Body of pancreas (tissue), 4 donors: ENCODE results near the gene TAAR6. TPM values are rescaled to one million over a fixed set of nuclear protein-coding genes. Genes with fewer than 3 reads are reported as not detected.

Experiments
- ATAC-seq: fragments of 150-250 bp; one replicate; pipeline ENCODE4 v1.9.1; 2016
- DNase-seq, 4 donors: peaks; one replicate each; pipeline ENCODE4 v3.0.0-alpha.2; 2019
- H3K27ac ChIP-seq, 4 donors: fragments of 200-600 bp; sonication (generic); 1 replicate in 3 of 4; 2 replicates in 1 of 4; pipeline versions ENCODE4 v1.5.1 to v1.6.1; 2016 to 2019; ENCODE audit warnings: mild to moderate bottlenecking in 1 of 4, mixed read lengths in 1 of 4, moderate library complexity in 1 of 4
- H3K27me3 ChIP-seq, 2 donors: fragments of 200-600 bp; sonication (generic); one replicate each; pipeline ENCODE4 v1.6.0; 2016; ENCODE audit warnings: mild to moderate bottlenecking in 1 of 2
- H3K36me3 ChIP-seq, 2 donors: fragments of 200-600 bp; sonication (generic); replicated peaks in 1 of 2; 2 replicates each; pipeline ENCODE4 v1.5.1; 2016; ENCODE audit warnings: low read depth in 2 of 2; ENCODE audit not compliant: insufficient read depth in 1 of 2
- H3K4me1 ChIP-seq: fragments of 200-600 bp; sonication (generic); one replicate; pipeline ENCODE4 v1.6.0; 2016
- H3K4me3 ChIP-seq, 2 donors: fragments of 200-600 bp; sonication (generic); 1 replicate in 1 of 2; 2 replicates in 1 of 2; pipeline ENCODE4 v1.5.1; 2016 to 2019
- H3K9me3 ChIP-seq, 3 donors: fragments of 200-600 bp; sonication (generic); 1 replicate in 2 of 3; 2 replicates in 1 of 3; pipeline ENCODE4 v1.5.1; 2016
- POLR2A ChIP-seq, 3 donors: fragments of 450-650 bp; IDR thresholded peaks; one replicate each; pipeline ENCODE4 v1.6.1; 2016; ENCODE audit warnings: antibody characterized with exemption in 3 of 3, mild to moderate bottlenecking in 2 of 3
- WGBS, 2 donors: methylation state at CpG; one replicate each; pipeline ENCODE4 v1.1.5; 2017; 5-methylcytosine and 5-hydroxymethylcytosine counted together
- intact Hi-C: fragments of 100-400 bp; cut with DNase I; formaldehyde crosslinking; loops from one replicate; pipeline ENCODE4 v1.15.1; 2023
- total RNA-seq, 2 donors: library from RNA; depleted of rRNA; stranded (reverse); fragments of >200 nt; gene quantifications; one replicate each; pipeline ENCODE4 v1.1.0, GENCODE V29; 2016
- TF ChIP-seq, protein P1 (sequence below), 7 experiments: fragments of 450-650 bp in 4 of 7; fragments of 200-600 bp in 3 of 7; sonication (generic) in 3 of 7; IDR thresholded peaks; one replicate each; pipeline ENCODE4 v1.5.1; 2016 to 2019; ENCODE audit warnings: antibody characterized with exemption in 7 of 7

TAAR6 gene
- total RNA-seq, 2 donors from 2014 or later, result not detected

DNA sequence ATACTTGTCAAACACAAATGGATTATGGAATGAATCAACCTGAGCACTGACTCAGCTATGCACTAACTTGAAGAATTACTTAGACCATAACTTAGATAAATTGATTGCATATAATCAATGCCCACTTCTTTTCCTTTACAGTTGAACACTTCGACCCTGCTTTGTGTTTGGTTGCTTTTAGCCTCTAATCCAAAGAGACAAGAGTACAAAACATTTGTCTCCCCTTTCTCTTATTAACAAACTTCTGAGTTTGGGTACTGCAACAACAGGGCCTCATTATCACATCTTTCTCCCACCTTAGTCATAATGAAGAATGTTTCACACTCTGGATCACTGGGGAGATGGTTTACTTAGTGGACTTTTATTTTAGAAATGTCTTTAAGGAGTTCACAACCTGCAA, 2.6 kb upstream of the TAAR6 start:
- H3K36me3 ChIP-seq, result no peaks in the 10 kb centered on the region
- H3K4me1 ChIP-seq, result no peaks in the 10 kb centered on the region
- H3K9me3 ChIP-seq, result no peaks in the 10 kb centered on the region
- H3K27ac ChIP-seq, result no peak overlapping the region
- no peaks in the 10 kb centered on the region for H3K27me3 ChIP-seq
- H3K4me3 ChIP-seq, result no peak overlapping the region
- no peak for DNase-seq
- intact Hi-C loops, result no loop called here
- WGBS, 2 donors, result 69 to 74% methylated on average over 1 of the region's 1 CpG
- no peak for ATAC-seq
- TF ChIP-seq POLR2A (IDR thresholded peaks at IDR 0.05), result no peak
- TF ChIP-seq, protein P1, sequence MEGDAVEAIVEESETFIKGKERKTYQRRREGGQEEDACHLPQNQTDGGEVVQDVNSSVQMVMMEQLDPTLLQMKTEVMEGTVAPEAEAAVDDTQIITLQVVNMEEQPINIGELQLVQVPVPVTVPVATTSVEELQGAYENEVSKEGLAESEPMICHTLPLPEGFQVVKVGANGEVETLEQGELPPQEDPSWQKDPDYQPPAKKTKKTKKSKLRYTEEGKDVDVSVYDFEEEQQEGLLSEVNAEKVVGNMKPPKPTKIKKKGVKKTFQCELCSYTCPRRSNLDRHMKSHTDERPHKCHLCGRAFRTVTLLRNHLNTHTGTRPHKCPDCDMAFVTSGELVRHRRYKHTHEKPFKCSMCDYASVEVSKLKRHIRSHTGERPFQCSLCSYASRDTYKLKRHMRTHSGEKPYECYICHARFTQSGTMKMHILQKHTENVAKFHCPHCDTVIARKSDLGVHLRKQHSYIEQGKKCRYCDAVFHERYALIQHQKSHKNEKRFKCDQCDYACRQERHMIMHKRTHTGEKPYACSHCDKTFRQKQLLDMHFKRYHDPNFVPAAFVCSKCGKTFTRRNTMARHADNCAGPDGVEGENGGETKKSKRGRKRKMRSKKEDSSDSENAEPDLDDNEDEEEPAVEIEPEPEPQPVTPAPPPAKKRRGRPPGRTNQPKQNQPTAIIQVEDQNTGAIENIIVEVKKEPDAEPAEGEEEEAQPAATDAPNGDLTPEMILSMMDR (IDR thresholded peaks at IDR 0.05), result no peak

- TF ChIP-seq, protein P1 (IDR thresholded peaks at IDR 0.05), result no peak
- no peak for TF ChIP-seq POLR2A (IDR thresholded peaks at IDR 0.05)
- 58 to 63% methylated on average over 6 of the region's 6 CpGs for WGBS, 2 donors
- no peak for DNase-seq
Measured at GRCh38 chr6:132568611-132569010, 1.5 kb upstream of the TAAR6 start.

DNA sequence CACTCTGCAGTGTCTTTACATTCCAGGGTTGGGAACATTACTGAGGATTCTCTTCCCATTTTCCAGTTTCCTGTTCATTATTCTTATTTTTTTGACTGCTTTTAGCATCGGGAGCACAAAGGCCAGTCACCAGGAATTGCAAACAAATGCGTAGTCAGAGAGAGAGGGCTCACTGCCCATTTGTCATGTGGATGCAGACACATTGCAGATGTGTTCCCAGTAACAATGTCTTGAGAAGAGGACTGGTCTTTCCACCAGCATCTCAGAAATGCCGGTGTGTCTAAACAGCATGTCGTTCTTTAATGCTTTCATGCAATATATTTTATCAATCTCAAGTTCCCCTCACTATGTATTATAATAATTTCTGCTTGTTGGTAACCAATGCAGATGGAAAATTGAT, 952 bp upstream of the TAAR6 start:
- Histone ChIP-seq H3K36me3 (no peaks in the 10 kb centered on the region), H3K4me3 (no peak overlapping the region), H3K4me1 (no peaks in the 10 kb centered on the region), H3K9me3 (no peaks in the 10 kb centered on the region), H3K27me3 (no peaks in the 10 kb centered on the region), H3K27ac (no peak overlapping the region)
- DNase-seq (no peak), ATAC-seq (no peak)
- intact Hi-C loops, result no loop called here
- TF ChIP-seq POLR2A (IDR thresholded peaks at IDR 0.05), result no peak
- TF ChIP-seq, protein P1 (IDR thresholded peaks at IDR 0.05), result no peak
- WGBS, 2 donors, result 54 to 62% methylated on average over 4 of the region's 4 CpGs

More at GRCh38 chr6:132568611-132569010, 1.5 kb upstream of the TAAR6 start:
- Histone ChIP-seq H3K27me3 (no peaks in the 10 kb centered on the region), H3K4me3 (no peak overlapping the region), H3K27ac (no peak overlapping the region), H3K36me3 (no peaks in the 10 kb centered on the region), H3K4me1 (no peaks in the 10 kb centered on the region), H3K9me3 (no peaks in the 10 kb centered on the region)
- intact Hi-C loops, result no loop called here
- ATAC-seq, result no peak

DNA sequence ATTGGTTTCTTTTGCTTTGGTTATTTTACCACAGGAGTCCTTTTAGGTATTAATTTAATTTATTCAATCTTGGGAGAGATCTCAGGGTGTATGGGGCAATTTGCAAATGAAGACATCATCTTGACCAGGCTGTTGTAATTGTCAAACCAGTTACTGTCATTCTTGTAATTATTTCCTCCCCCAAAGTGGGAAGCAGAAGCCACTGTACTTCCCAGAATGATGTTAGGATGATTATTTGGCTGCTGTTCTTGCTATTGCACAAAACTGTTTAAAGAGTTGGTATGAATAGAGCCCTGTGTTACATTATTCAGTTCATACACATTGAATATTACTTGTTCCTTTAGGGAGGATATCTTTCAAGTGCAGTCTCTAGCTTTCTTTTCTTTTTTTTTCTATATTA, 1.7 kb downstream of the TAAR6 start:
- no peak for DNase-seq
- no peak for TF ChIP-seq POLR2A (IDR thresholded peaks at IDR 0.05)
- TF ChIP-seq, protein P1 (IDR thresholded peaks at IDR 0.05), result no peak
- Histone ChIP-seq H3K4me1 (no peaks in the 10 kb centered on the region), H3K9me3 (no peaks in the 10 kb centered on the region), H3K27me3 (no peaks in the 10 kb centered on the region), H3K4me3 (no peak overlapping the region), H3K36me3 (no peaks in the 10 kb centered on the region), H3K27ac (no peak overlapping the region)
- intact Hi-C loops, result no loop called here
- no peak for ATAC-seq

- H3K27ac ChIP-seq, result no peak overlapping the region
- H3K4me3 ChIP-seq, result no peak overlapping the region
- H3K4me1 ChIP-seq, result no peaks in the 10 kb centered on the region
- intact Hi-C loops, result no loop called here
- no peaks in the 10 kb centered on the region for H3K36me3 ChIP-seq
- 70 to 73% methylated on average over 1 of the region's 1 CpG for WGBS, 2 donors
- TF ChIP-seq, protein P1 (IDR thresholded peaks at IDR 0.05), result no peak
- no peak for TF ChIP-seq POLR2A (IDR thresholded peaks at IDR 0.05)
- DNase-seq (no peak), ATAC-seq (no peak)
- H3K27me3 ChIP-seq, result no peaks in the 10 kb centered on the region
- no peaks in the 10 kb centered on the region for H3K9me3 ChIP-seq
Measured at GRCh38 chr6:132584698-132585097, 14.6 kb downstream of the TAAR6 start.
